ELF-1 (cell line): ENCODE measurements around the gene UNC5A.

Experiments used
- DNase-seq: peaks from one replicate; pipeline ENCODE4 v3.0.0-alpha.2; 2016; ENCODE audit warnings: low read depth, low spot score

The UNC5A gene

GRCh38 chr5:176781638-176782570, 28.5 kb upstream of the UNC5A start:
- DNase-seq = no peak

DNA sequence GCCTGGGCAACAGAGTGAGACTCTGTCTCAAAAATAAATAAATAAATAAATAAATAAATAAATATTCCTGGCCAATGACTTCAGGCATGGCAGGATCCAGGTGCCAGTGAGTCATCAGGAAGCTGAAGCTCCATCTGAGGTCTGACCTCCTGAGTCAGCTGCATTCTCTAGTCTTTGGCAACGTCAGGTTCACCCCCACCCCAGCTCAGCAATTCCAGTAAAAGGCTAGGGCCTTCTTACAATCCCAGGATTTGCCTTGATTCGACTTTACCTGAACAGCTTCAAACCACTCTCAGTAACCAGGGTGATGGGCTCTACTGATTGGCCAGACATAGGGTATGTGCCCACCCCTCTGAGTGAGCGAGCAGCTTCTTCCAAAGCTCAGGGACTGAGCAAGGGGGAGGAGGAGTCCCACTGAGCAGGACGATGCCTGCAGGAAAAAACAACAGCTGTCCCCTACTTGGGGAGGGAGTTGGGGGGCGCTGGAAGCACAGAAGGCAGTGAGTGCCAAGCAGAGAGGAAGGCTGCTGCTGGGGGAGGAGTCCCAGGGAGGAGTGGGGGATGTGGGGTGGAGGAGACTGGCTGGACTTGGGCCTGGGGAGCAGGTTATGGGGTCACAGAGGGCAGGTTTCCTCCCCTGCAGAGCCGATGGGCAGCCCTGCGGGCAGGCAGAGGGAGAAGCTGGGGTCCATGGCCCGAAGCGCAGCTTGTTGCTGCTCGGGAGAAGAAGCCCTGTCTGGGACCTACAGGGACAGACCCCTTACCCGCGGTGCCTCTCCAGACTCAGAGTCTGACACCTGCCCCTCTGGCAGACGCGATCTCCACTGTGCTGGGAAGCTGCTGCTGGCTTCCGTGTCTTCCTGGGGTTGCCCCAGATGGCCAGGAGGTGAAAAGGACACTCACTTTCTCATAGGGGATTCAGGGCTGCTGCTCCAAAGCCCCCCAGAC, 25.9 kb upstream of the UNC5A start:
- DNase-seq = peak; percentile 39

- DNase-seq = no peak
These were observed 24.9 kb upstream of the UNC5A start for GRCh38 chr5:176785184-176786145.

GRCh38 chr5:176787676-176788075, 22.7 kb upstream of the UNC5A start:
- DNase-seq = peak; percentile 40

DNA sequence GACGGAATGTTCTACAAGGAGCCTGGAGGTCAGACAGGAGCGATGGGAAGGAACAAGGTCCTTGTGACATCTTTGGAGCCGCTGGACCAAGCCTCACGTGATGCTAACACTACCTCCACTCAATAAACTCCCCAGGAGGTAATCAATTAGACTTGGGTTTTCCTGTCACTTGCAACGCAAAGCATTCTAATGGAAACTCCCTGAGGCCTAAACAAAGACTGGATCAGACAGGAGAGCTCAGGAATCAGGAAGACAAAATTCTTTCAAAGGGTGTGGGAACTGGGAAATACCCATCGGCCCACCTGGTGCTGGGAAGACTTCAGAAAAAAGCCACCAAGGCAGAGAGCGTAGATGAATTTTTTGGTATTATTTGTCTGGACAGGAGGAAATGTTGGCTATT, 22.3 kb upstream of the UNC5A start:
- DNase-seq = peak; percentile 84

DNA sequence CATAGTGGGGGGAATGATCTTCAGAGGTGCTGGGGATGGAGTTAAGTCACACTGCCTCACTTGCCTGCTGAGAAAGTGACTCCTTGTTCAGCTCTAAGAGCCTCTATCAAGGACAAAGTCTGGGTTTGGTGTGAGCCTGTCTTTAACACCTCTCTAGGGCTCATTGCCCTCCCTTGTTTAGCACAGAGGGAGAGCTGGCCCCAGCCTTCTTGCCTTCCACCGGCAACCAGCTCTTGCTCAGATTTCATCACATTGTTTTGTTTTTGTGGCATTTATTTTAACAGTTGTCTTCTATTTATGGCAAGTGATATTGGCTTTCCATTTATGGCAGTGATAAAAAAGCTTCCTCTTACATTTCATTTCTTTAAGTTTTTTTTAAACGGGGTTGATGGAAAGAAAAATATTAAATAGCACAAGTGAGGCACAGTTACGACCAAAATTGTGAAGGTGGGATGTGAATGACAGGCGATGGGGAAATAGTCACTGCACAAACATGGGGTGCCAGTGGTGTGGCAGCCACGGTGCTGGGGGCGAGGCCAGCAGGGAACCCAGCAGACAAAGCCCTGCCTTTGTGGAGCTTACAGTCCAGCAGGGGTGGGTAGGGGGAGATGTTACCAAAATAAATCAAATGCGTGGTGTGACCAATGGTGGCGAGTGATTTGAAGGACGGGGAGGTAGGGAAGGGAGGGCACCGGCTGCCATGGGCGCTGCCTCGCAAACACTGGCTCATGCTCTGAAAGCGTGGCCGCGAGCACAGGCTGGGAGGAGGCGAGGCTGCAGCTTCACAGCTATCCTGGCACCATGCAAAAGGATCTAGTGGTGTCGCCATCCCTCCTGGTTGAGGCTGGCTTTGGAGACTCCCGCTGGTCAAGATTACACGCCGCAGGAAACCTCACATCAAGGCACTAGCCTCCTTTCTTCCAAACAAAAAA, 21.2 kb upstream of the UNC5A start:
- peak; percentile 49 for DNase-seq

DNA sequence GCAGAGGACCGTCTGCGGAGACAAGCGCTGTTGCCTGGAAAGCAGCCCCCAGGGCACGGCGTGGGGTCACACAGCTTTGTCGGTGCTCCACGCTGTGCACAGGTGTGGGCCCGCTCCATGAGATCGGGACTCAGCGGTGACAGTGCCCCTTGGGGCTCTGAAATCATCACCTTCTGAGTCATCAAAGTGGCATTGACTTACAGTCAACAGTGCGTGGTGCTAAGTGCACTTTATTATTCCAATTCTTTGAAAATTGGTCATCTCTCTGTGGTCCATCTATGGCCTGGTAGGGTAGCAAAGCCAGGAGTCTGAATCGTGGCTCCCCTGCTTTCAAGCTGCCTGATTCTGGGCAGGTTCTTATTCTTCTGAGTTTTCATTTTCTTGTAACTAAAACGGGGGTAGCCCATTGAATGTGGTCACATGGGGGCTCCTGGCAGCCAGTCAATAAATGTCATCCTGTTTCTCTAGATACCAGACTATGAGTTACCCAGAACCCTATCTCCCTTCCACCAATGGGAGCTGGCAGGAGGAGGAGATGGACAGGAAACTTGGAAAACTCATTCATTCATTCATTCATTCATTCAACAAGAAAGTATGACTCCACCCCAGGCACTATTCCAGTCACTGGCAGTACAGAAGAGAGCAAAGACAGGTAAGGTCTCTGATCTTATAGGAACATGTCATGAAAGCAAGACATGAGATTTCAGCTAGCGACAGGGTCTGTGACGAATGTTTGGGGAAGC, 20.3 kb upstream of the UNC5A start:
- DNase-seq = no peak

DNA sequence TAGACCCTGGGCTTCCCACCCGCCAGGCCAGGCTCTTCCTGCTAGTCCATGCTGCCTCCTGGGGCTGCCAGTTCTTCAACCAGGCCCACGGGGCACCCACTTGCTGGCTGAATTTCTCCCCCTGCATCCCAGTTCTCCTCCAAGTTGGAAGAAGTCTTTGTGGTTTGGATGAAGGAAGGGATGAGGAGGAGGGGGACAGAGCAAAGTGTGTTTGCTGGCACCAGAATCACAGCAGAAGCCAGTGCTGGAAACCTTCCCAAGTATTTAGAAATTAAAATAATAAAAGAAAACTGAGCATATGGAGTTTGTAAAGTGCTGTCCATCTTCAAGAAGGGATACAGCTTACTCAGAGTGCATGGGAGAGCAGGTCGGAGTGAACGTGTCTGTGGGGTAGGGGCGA, 19.4 kb upstream of the UNC5A start:
- no peak for DNase-seq

DNA sequence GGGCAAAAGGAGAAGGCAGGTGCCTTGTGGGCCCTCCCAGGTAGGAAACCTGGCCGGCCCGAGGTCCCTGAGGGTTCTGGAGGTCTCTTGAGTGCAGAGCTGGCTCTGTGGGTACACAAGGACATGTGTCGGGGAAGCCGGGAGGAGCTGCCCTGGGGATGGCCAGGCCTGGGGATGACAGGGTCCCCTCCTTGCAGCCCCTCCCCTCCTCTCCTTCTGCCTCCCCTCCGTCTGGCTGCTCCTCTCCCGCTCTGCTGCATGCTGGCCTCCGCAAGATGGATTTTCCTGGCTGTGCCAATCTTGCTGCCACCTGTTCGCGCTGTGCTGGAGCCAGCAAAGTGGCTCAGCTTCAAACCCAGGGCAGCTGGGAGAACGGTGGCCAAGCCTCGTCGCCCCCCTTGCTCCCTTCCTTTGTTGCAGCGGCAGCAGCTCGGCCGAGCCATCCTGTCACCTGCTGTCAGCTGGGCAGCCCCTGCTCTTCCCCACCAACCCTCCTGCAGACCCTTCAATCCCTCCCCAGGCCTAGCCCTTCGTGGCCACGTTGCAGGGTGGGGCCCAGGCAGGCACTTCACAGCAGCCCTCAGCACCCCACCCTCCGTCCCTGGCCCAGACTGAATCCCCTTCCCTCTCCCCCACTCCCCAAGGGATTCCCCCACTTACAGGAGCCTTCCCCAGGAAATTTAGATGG, 17.6 kb upstream of the UNC5A start:
- no peak for DNase-seq

- no peak for DNase-seq
These were observed 17.0 kb upstream of the UNC5A start for GRCh38 chr5:176793343-176793699.

- DNase-seq = no peak
These were observed 16.6 kb upstream of the UNC5A start for GRCh38 chr5:176793736-176794135.

GRCh38 chr5:176794509-176794908, 15.8 kb upstream of the UNC5A start:
- no peak for DNase-seq

DNA sequence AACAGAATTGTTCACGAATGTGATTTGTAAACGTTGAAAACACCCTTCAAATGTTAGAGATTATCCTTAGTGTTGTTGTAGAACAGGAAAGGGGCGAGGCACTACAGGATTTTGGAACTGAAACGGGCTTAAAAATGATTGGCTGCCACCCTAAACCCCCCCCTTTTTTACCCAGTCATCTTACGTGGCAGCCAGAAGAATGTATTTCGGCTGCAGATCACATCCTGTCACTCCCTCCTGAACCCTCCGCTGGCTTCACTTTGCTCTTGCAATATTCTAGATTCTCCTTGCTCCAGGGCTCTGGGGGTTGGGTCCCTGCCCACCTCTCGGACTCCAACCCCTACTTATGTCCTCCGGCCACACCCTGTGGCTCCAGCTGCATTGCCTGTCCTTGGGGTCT, 13.9 kb upstream of the UNC5A start:
- no peak for DNase-seq

GRCh38 chr5:176796970-176797369, 13.4 kb upstream of the UNC5A start:
- no peak for DNase-seq

DNA sequence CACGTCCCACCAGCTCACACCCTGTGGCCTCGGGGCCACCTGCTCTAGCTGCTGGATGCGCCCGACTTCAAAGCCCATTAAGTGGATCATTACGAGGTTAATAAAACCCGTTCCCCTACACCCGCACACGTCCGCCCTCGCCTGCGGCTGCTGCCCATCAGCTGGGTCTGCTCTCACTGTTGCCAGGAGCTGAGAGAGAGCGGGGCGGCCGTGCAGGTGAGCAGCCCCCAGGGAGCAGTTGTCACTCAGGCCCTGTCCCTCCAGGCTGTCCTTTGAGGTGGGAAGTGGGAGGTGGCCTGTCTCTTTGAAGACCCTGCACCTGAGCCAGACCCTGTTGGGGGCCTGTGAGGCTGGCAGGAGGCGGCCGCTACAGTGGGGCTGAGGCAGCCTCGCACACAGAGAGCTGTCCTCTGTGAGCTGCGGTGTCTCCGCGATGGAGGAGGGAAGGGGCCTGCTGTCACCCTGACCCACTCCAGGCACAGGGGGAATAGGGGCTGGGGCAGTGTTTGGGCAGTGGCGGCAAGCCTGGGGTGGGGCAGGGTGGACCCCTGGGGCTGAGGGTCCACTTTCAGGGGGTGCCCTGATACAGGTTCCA, 12.8 kb upstream of the UNC5A start:
- DNase-seq = peak; percentile 40

- no peak for DNase-seq
These were observed 12.1 kb upstream of the UNC5A start for GRCh38 chr5:176798086-176798876.

DNA sequence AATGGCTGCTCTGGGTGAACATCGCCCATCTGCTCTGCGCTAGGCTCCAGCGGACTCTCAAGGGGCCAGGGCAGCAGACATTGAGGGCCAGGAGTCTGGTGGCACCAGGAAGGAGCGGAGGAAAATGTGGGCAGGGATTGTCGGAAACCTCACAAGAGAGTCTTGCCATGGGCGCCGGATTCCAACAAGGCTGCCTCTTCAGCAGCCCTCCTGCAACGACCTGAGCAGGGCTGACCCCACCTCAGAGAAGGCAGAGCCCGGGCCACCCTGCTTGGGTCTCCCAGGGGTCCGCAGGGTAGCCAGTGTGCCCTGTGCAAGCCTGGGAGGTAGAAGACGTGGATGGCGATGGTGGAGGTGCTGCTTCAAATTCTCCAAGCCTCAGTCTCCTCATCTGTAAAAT, 11.4 kb upstream of the UNC5A start:
- no peak for DNase-seq

DNA sequence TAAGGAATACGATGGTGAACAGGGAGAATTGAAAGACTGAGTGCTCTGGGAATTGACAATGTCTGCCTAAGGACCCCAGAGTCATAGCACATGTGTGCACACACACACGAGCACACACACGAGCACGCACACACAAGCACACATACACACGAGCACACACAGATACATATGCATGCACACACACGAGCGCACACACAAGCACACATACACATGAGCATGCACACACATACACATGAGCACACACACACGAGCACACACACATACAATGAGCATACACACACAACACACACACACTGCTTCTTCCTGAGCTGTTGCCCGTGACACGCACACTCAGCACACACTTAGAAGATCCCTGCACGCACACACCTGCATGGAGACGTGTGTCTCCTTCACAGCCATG, 10.9 kb upstream of the UNC5A start:
- DNase-seq = no peak
